HG02970 (cell line): ENCODE data around the gene FAXC.
"Not testable (repeated sequence)": the region's sequence is repeated elsewhere in the genome, so short reads cannot be mapped to it uniquely, and the experiment has no call there.

Source experiments
- ATAC-seq: cut with Tn5 transposase; IDR thresholded peaks from one replicate; pipeline ENCODE4 v1.9.1; 2021; ENCODE audit warnings: mild to moderate bottlenecking, moderate library complexity, moderate number of reproducible peaks; ENCODE audit not compliant: unreplicated experiment, low FRiP score

FAXC gene

GRCh38 chr6:99289701-99290100 lies 59.8 kb downstream of the FAXC start:
- no peak for ATAC-seq

DNA sequence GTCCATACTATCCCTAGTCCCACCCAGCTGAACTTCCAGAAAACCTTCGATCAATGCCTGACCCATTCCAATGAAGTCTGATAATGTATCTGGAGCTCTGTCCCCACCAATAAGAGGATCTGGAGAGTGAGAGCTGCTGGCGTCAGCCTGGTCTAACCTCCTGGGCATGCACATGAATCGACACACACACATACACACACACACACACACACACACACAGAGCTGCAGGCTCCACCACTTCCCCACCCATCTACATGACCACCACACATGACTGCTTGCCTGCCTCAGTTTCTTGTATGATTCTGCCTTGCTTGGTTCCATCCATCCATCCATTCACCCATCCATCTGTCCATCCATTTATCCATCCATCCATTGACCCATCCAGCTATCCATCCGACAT lies 60.8 kb downstream of the FAXC start:
- no peak for ATAC-seq

DNA sequence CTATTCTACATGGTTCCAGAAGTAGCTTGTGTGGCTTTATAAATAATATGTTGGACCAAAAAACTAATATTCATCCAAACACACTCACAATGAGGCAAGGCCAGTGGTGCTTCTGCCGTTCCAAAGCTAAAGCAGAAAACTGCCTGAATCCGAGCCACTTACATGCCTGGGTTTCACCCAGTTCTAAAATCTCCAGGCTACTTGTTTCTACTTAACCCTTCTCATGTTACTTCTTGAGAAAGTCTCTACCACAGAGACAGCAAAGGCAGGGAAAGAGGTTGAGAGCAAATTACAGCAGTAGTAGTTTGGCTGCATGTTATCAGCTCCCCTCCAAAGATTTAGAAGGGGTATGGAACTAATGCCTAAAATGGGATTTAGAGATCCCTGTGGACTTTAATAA lies 62.0 kb downstream of the FAXC start:
- no peak for ATAC-seq

DNA sequence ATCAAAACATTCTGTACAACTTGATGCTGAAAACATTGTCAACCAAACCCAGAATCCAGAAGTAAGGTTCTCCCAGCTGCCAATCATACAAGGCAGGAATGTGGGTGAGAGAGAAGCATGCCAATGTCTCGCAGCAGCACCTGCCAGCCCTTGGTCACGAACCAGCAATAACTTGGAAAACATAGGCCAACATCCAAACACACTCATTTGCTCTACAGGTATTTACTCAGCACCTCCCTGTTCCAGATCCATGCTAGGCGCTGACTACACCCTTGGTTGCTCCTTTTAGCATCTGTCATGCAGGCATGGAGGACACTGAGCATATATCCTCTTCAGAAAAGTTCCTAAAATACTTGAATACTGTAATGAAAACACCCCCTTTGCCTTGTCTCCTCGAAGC lies 63.6 kb downstream of the FAXC start:
- no peak for ATAC-seq

DNA sequence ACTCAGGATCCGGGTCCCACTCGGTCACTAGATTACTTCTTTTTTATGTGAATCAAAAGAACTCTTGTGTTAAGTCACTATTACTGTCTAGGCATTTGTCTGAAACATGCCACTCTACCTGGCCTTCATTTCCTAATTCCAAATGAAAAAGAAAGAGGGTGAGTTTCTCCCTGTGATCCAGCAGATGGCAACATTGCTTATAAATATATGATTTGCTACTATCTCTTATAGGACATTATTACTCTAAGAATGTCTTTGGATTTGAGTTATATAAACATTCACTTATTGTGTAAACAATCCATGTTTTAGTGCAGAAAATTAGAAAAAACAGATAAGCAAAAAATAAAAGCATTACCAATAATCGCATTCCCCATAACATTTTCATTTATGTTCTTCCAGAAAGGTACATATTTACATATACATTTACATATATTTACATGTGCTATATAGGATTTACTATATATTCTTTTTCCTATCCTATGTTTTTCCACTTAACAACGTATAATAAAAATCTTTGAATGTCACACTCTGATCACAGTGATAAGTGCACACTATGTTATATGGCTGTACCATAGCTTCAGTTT lies 66.9 kb downstream of the FAXC start:
- ATAC-seq = no peak

DNA sequence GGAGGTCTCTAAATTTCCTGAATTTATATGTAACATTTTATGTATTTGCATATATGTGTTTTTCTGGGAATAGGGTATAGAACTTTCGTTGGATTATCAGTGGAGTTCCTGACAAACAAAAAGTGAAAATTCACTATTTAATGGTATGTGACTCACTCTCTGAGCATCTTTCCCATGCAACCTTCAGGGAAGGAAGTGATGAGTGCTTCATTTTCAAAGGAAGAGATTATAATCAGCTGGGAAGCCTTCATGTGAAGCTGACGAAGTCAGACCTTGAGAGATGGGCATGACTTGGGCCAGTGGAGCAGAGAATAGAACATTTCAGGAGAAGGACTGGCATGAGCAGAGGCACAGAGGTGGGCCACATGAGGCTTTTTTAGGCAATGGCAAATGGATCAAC lies 72.7 kb downstream of the FAXC start:
- ATAC-seq = no peak

DNA sequence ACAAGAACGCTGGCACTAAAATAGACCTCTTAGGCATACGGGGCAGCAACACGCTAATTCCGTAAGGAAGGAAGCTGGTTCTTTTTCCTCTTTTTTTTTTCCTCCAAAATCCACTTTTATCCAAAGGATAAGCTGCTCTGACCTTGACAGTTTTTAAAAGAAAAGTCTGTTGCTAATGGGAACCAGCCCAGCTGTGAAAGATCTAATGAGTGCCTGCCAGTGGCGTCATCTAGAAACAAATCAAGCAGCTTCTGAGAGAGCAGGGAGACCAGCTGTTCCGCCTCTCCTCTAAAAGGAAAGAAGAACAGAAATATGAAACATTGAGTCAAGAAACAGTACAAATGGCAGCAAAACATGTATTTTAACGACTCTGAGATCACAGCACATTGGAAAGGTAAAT lies 78.6 kb downstream of the FAXC start:
- no peak for ATAC-seq

- no peak for ATAC-seq
Observed at GRCh38 chr6:99270030-99270429, 79.4 kb downstream of the FAXC start.

DNA sequence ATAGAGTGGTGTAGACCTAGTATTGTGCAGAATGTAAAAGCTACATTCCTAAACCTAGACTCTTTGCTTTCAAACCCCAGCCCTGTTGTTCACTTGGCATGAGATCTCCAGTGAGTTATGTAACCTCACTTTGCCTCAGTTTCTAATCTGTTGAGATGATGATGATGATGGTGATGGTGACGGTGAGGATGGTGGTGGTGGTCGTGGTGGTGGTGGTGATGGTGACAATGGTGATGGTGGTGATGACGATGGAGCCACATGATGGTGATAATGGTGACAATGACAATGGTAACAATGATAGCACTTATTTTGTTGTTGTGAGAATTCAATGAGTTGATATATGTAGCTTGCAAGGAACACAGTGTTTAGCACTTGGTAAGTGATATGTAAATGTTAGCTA lies 80.3 kb downstream of the FAXC start:
- no peak for ATAC-seq

- not testable (repeated sequence) for ATAC-seq
Observed at GRCh38 chr6:99266996-99267395, 82.5 kb downstream of the FAXC start.

- not testable (repeated sequence) for ATAC-seq
Observed at GRCh38 chr6:99265447-99265846, 84.0 kb downstream of the FAXC start.

DNA sequence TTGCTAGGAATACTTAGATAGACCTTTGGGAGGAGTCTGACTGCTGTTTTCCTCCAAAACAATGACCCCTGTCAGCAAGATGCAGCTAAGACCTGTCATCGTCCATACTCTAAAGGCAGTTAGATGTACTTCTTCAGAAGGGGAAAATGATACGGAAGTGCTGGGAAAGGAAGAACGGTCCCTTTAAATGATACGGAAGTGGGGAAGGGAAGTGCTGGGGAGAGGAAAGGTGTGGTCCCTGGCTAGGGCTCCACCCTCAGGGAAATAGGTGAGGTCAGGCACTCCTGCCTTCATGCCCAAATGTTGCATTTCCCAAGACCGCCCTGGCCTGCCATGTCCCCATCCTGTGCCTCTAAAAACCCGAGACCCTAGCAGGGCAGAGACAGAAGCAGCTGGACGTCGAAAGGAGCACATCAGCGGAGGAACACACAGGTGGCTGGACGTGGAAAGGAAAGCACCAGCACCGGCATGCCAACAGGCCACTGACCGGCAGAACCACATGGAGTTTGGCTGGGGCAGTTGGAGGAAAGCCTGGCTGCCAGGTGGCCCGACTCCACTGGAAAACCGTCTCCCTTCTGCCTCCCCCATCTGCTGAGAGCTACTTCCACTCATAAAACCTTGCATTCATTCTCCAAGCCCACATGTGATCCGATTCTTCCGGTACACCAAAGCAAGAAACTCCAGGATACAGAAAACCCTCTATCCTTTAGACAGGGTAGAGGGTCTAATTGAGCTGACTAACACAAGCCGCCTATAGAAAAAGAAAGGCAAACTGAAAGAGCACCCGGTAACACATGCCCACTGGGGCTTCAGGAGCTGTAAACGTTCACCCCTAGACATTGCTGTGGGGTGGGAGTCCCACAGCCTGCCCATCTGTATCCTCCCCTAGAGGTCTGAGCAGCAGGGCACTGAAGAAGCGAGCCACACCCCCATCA lies 94.6 kb downstream of the FAXC start:
- no peak for ATAC-seq

DNA sequence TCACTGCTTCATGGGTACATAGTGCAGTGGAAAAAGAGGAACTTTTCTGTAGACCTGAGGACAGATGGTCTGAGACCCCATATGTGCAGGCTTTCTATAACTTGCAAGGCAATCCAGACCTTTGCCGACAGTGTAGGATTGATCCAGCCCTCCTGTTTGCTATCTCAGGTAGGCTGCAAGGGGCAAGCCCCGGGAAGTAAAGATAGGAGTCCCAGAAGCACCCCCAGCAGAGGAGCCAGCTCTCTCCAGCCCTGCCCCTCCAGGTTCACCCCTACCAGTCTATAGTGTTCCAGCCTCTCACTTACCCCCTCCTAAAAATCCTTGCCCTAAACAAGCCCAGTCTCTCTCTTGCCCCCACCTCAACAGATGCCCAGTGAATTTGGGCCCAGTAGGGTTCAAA lies 96.2 kb downstream of the FAXC start:
- no peak for ATAC-seq

DNA sequence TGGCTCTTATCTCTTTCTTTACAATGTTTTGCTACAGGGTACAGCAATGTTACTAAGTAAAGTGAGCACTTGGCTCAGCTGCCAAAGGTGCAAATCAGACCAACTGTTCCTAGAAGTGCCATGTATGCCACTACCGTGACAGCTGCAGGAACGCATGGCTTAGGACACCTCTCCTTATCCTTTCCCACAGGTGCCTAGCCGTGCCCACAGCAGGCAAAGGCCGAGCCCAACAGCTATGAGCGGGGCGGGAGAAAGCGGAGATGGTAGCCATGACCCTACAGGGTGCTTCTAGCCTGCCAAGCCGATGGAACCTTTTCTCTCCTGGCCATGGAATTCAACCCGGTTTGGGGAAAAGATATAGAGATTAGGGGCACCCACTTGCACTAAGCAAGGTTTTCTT lies 97.1 kb downstream of the FAXC start:
- ATAC-seq = no peak

- ATAC-seq = no peak
Observed at GRCh38 chr6:99250476-99250875, 99.0 kb downstream of the FAXC start.

DNA sequence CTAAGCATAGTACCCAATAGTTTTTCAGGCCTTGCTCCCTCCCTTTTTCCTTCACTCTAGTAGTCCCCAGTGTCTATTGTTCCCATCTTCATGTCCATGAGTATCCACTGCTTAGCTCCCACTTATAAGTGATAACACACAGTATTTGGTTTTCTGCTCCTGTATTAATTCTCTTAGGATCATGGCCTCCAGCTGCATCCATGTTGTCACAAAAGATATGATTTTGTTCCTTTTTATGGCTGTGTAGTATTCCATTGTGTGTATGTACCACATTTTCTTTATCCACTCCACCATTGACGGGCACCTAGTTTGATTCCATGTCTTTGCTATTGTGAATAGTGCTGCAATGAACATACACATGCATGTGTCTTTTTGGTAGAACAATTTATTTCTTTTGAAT lies 102.9 kb downstream of the FAXC start:
- ATAC-seq = no peak

DNA sequence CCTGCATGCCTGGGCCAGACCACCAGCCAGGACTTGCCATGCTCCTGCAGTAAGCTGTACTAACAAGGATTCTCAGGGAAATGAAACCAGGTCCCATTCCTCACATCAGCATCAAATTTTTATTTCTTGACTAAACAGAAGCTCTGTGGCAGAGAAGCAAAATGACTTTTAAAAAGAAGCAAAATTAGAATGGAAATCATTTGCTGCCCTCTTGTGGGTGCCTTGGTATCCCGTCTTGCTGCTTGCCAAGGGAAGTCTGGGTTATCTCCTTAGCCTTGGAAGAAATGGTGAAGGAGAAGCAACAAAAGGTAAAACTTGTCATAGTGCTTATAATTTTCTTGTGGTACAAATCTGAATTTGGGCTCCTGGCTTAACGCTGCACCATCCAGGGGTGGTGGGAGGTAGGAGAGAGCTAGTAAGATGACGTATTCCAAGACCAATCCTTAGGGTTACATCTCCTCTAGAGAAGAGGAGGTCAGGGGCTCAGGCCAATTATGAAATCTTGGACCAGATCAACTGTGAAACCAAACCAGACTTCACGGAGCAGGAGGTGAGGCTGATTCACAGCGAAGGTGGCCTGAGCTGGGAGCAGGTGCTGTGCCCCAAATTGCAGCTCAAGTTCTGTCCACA lies 107.5 kb downstream of the FAXC start:
- no peak for ATAC-seq

DNA sequence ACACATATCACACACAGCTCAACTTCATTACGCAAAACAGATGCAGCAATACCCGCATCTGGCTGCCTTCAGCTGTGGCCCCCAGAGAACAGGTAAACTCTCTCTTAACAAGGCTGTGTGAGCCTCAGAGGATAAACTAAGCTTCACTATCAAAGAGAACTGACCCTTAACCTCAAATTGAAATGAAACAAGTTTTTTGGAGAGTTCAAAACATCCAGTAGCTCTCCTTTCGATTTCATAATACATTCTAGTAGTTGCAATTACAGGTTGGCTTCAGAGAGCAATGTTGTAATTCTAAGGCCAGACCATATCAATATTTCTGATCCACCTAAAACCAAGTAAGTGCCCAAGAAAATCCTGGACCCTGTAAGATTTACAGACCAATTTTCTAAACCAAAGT lies 113.5 kb downstream of the FAXC start:
- ATAC-seq = no peak

- ATAC-seq = no peak
Observed at GRCh38 chr6:99233219-99233618, 116.3 kb downstream of the FAXC start.

DNA sequence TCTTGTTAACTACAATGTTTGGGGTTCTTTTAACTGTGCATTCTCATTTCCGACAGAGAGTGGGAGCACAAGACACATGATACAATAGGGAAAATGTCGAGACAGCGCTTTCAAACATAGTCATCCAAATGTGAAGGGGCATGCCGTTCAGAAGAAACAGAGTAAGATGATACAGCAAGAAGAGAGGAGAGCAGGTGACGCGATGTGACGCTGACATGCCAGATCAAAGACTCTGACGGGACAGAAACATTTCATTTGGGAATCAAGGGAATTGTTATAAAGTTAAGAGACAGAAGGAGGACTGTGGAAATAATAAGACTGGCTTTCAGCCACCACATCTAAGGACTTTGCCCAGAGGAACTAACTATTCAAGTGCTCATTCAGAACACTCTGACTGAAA lies 117.4 kb downstream of the FAXC start:
- no peak for ATAC-seq

GRCh38 chr6:99225172-99225571 lies 124.3 kb downstream of the FAXC start:
- no peak for ATAC-seq
